Kidney capillary endothelial cell (primary cell): Measurements from ENCODE around the gene ANKRD55.
A peak's percentile ranks its signal among the peaks of the same experiment; 100 is the strongest.
"Not testable (repeated sequence)": the region's sequence is repeated elsewhere in the genome, so short reads cannot be mapped to it uniquely, and the experiment has no call there.

Experiments
- DNase-seq: peaks from one replicate; pipeline ENCODE4 v3.0.0-alpha.2; 2018; ENCODE audit warnings: low spot score

Gene ANKRD55

DNA sequence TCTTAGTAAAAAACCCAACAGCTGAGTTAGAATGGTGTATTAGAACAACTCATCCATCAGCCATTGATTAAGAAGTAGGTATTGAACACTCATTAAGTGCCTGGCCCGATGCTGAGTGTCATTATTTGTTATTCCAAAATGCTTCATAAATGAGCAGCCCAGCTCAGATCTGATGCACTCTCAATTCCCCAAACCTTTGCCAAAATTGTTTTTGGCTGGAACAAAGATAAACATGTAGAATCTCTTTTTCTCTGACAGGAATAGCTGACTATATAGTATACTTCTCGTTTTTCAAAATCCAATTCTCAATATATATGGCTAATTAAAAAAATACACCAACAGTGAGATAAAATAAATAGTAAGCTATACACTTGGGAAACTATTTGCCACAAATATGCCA lies 20.0 kb upstream of the ANKRD55 start:
- no peak for DNase-seq

DNA sequence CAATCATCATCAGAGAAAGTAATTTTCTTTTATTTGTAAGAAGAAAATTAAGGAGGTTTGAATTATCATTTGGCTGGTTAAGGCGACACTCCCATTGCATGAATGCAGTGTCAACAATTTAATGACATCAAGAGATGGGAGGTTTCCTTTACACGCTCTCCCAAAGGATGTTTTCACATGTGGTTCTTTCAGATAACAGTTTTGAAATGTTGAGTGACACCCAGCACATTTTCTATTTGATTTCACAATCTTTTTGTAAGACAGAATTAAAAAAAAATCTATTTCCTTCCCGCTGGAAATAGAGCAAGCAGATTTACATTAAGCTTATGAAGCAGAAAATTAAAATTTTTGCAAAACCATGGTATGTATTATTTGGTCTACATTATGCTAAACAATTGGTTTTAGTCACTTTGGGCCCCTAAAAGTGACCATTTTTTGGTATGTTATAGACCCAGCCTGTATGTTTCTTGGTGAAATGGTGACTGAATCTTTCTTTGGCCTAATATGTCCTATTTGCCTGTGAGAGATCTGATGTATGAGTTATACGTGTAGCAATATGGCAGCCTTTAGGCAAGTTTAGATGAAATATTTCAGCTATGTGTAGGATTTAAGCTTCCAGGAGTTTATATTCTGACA lies 18.9 kb upstream of the ANKRD55 start:
- DNase-seq: no peak

DNA sequence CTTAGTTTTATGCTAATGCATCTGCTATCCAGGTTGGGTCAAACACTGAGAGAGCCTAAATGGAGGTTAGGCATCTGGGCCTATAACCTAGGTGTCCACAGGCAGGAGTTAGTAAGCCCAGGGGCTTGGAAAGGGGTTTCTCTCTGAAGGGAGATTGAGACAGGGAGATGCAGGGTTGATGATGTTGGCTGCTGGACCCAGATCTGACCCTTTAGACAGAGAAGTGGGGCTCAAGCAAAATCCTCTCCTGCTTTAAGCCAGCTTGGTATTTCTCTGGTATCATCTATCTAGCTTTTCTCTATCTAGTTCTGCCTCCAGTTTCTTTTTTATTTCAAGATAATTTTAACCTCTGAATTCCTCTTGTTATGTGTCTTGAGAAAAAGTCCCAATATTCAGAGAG lies 18.3 kb upstream of the ANKRD55 start:
- DNase-seq: no peak

DNA sequence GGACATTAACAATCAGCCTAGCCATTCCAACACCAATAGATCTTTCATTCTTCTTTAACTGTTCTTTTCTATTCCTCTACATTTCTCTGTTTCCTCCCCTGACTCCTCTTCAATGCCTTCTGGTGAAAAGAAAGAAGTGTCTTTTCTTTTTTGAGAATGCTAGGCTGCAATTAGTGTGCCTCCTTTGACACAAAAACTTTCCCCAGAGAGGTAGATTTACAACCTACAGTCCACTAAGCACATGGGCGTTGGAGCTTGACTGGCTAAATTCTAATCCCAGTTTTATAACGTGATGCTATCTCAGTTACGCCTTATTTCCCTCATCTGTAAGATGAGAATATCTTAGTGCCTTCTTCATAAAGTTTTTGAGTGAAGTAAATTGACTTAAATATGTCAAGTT lies 16.9 kb upstream of the ANKRD55 start:
- no peak for DNase-seq

DNA sequence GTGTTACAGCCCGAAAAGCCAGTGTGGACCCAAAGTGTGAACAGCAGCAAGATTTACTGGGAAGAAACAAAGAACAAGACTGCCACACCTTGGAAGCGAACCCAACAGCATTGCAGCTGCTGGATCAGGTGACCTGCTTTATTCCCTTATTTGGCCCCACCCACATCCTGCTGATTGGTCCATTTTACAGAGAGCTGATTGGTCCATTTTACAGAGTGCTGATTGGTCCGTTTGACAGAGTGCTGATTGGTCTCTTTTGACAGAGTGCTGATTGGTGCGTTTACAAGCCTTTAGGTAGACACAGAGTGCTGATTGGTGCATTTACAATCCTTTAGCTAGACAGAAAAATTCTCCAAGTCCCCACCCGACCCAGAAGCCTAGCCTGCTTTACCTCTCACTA lies 16.0 kb upstream of the ANKRD55 start:
- DNase-seq: not testable (repeated sequence)

DNA sequence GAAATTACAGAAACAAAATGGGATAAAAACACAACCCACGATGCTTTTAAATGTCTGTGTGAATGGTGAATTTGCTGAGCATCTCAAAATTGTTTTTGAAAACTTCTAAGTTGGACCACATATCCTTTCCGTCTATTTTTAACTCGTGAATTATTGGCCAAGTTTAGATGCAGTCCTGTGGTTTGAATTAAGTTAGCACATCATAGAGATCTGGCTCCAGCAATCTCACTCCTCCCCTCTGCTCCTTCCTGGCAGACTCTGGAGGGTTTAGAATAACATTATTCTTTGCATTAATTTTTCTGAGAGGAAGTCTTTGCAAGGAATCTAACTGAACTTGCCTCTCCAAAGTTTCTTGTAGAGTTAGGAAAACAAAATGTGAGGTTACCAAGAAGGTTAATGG lies 14.5 kb upstream of the ANKRD55 start:
- DNase-seq: no peak

DNA sequence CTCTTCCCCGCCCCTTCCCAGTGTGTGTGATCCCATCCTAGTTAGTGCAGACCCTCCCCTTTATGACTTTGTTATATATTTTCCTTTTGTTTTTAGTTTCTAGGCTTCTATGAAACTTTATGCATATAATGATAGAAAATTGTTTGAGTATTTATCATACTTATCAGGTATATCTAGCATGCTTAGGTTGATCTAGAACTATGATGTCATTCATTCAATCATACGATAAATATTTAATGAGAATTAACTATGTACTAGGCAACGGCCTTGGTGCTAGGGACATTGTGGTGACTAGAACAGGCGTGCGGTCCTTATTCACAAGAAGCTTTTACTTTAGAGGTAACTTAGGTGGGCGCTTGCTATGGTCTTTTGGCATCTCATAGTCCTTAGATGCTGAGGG lies 13.6 kb upstream of the ANKRD55 start:
- DNase-seq: no peak

DNA sequence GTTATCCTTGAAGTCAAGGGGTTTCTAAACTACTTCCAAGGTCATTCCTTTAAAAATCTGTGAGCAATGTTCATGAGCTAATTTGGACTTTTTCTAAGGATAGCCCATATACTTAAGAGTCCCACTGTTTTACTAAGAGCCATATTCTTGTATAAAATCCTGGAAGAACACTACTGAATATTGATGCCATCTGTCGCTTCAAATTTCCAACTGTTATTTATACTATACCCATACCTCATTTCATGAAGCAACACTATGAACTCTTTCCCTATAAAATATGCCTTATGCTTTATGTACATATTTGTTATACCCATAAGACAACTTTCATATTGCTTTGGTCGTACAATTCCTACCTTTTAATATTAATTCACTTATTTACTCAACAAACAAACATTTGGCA lies 12.4 kb upstream of the ANKRD55 start:
- no peak for DNase-seq

DNA sequence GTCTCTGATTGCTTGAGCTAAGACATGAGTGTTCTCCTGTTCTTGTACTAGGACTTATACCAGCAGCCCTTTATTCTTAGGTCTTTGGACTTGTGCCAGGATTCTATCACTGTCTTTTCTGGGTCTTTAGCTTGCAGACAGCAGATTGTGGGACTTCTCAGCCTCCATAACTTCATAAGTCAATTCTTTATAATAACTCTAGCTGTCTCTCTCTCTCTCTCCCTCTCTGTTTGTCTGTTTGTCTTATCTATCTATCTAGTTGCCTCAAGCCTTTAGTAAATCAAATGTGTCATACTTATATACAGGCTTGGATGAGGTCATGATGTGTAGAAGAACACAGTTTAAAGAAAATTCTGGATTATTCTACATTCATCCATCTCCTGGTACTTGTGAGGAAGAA lies 11.5 kb upstream of the ANKRD55 start:
- DNase-seq: no peak

DNA sequence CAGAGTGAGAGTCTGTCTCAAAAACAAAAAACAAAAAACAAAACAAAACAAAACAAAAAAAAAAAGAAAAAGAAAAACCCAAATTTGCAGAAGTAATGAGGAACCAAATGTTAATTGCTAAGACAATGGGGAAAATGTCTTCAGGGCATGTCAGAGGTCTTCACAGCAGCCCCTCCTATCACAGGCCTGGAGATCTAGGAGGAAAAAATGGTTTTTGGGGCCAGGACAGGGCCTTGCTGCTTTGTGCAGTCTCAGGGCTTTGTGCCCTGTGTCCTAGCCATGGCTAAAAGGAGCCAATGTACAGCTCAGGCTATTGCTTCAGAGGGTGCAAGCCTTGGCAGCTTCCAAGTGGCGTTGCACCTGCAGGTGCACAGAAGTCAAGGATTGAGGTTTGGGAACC lies 9.1 kb upstream of the ANKRD55 start:
- not testable (repeated sequence) for DNase-seq

DNA sequence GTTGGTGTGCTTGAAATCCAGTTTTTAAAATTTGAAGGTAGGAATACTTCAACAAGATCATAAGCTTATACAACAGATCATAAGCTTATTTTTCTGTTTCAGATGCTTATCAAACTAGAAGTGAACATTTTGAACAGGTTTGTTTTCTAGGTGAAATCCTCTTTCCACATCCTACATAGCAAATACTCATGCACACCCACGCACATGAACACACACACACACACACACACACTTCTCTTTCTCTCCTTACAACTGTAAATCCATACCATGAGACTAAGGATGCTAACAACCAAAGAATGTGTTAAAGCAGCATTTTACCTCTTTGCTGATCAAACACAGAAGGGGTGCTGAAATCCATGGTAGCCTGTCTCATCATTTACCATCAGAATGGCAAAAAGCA lies 592 bp downstream of the ANKRD55 start:
- no peak for DNase-seq

DNA sequence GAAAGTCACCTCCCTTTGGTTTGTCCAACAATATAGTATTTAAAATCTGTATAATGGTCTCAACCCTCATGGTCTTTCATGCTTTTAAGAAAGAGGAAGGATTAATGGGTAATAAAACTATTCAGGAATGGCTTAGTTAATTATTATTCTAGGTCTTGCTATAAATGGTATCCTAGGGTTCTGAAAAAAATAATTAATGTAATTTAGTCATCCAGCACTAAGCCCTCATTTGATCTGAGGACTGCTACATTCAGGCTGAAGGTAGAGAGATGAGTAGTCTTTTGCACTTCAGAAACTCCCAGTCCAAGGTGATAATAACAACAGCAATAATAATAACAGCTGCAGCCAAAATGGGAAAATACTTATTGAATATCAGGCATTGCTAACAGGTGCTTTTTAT lies 2.6 kb downstream of the ANKRD55 start:
- DNase-seq: no peak

DNA sequence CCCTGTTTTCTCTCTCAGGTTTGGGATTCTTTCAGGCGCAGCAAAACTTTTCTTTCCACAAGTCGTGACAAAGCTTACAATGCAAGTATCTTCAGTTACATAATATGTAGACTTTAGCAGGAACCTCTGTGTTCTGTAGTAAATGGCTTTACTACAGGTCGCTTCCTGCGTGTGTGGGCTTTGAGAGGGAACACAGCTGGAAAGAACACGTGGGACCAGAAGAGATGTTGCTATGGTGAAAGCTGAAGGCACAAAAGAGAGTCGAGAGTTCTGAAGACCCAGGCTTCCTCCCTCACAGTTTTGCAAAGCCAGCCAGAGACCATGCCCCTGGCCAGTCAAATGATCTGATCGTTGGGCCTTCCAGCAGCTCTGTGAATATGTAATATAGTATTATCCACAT lies 4.0 kb downstream of the ANKRD55 start:
- DNase-seq: no peak

DNA sequence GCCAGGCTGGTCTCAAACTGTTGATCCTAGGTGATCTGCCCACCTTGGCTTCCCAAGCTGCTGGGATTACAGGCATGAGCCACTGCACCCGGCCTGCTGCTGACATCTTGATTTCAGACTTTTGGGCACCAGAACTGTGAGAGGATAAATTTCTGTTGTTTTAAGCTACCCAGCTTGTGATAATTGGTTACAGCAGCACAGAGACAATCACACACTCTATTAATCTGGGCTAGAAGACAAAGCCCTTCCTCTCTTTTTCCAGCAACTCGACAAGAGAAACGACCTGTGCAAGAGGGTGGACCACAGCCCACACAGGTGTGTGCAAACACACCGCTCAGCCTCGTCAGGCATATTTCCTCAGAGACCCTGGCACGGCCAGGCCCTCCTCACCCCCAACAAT lies 4.5 kb downstream of the ANKRD55 start:
- no peak for DNase-seq

DNA sequence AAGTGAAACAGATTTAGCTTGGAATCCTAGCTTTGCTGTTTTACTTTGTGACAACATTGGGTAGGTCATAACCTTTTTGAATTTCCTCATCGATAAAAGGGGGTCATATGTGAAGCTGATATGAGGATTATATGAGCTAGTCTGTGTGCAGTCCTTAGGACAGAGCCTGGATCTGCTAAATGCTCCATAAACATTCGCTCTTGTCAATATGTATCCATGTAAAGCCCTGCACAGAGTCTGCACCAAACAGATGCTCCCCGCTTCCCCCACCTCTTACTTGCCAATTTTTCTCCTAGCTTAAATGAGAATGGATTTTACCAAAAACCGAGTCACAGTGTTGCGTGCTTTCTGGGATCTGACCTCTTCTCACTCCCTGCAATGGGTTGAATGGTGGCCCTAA lies 5.4 kb downstream of the ANKRD55 start:
- DNase-seq: no peak

DNA sequence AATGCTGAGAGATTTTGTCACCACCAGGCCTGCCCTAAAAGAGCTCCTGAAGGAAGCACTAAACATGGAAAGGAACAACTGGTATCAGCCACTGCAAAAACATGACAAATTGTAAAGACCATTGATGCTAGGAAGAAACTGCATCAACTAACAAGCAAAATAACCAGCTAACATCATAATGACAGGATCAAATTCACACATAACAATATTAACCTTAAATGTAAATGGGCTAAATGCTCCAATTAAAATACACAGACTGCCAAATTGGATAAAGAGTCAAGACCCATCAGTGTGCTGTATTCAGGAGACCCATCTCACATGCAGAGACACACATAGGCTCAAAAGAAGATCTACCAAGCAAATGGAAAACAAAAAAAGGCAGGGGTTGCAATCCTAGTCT lies 9.8 kb downstream of the ANKRD55 start:
- not testable (repeated sequence) for DNase-seq

DNA sequence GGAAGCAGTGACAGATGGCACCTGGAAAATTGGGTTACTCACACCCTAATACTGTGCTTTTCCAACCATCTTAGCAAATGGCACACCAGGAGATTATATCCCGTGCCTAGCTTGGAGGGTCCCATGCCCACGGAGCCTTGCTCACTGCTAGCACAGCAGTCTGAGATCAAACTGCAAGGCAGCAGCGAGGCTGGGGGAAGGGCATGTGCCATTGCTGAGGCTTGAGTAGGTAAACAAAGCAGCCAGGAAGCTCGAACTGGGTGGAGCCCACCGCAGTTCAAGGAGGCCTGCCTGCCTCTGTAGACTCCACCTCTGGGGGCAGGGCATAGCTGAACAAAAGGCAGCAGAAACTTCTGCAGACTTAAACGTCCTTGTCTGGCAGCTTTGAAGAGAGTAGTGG lies 11.5 kb downstream of the ANKRD55 start:
- DNase-seq: not testable (repeated sequence)

DNA sequence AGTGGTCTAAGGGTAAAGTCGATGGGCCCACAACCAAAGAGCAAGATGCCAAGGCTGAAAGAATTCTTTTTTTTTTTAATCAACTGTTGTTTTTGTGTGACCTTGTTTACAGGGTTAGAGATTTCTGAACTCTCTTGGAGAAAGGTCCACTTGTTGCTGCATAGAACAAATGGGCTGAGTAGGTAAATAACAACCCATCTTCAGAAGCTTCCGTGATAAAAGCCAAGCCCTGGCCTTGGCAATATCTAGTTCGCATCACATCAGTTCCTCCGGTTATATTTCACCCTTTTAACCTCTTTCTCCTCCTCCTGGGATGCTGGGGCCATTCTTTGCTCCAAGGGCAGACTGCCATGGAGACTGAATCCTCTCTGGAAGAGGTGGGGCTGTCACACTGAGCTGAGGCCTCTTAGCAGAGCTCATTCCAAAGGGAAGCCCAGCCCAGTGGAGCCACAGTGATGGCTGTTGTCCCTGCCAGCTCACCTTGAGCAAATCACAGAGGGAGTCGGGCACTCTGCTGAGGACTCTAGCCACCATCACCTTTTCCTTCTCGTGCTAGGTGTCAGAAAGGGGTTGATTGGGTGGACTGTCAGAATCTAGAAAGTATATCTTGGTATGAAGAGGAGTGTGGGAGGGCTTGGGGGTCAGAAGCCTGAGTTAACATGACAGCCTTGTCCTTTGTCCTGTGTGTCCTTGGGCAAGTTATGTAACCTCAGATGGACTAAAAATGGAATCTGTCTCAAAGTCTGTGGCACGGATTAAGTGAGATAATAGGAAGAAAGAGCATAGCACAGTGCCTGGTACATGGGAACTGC lies 17.9 kb downstream of the ANKRD55 start:
- no peak for DNase-seq

DNA sequence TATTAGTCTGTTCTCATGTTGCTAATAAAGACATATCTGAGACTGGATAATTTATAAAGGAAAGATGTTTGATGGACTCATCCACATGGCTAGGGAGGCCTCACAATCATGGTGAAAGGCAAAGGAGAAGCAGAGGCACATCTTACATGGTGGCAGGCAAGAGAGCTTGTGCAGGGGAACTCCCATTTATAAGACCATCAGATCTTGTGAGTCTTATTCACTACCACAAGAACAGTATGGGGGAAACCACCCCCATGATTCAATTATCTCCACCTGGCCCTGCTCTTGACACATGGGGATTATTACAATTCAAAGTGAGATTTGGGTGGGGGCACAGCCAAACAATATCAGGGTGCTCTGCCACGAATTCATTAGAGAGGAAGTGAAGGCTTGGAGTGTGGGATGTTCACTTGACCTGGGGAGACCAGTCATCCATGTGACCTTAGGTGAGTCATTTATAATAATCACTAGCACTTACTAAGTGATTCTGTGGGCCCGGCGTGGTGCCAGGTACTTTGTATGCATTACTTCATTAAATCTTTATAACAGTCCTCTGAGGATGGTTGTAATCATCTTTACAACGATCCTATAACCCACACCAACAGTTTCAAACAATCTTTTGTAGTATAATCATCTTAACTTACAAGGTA lies 19.1 kb downstream of the ANKRD55 start:
- DNase-seq: not testable (repeated sequence)

DNA sequence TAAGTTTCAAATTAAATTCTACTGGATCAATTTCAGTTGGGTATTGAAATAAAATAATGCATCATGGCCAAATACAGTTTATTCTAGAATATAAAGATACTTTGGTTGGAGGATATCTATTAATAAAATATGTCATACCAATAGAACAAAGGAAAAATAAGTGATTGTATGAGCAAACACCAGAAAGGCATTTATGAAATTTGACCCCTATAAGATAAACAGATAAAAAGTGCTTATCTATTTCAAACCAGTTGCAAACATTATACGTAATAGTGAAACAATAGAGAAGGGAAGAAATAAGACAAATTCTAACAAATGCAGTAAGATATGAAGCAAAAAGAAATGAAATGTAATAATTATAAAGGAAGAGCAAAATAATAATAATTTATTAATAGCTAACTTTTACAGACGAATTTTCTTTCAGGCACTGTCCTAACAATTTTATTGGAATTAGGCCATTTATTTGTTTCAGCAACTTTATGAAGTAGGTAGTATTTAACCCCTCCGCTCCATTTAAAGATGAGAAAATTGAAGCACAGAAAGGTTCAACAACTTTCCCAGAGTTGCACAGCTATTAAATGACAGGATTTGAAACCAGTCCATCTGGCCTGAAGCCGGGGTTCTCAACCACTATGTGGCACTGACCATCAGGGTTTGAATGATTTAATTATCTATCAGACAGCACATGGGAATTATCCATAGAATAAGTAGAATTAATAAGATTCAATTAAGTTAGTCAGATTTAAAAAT lies 20.8 kb downstream of the ANKRD55 start:
- no peak for DNase-seq

DNA sequence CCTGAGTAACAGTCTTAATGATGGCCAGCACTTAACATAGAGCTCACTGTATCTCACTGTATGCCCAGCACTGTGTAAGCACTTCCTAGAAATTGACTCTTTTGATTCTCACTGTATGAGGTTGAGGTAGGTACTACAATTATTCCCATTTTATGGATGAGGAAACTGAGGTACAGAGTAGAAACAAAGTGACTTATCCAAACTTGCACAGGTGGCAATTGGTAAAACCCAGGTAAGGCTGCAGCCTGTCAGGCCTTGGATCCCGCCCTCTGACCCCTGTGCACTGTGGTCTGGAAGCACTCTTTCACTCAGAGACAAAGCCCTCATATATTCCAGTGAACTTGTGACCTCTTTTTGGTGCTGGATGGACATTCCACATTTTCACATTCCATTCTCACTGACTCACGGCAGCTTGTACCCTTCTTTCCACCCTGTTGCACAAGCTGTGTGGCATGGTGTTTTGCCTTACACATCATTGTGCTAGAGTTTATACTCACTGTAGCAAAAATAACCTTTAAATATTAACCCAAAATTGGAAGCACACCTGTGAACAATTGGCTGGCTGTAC lies 21.7 kb downstream of the ANKRD55 start:
- peak; percentile 36 for DNase-seq

DNA sequence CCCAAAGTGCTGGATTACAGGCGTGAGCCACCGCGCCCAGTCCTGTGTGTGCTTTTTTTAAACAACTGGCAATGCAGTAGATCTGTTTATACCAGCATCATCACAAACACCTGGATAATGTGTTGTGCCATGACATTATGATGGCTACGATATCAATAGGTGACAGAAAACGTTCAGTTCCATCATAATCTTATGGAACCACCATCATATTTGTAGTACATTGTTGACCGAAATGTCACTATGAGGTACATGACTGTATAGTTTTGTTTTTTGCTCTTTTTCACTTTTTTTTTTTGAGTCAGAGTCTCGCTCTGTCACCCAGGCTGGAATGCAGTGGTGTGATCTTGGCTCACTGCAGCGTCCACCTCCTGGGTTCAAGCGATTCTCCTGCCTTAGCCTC lies 24.4 kb downstream of the ANKRD55 start:
- no peak for DNase-seq
